GM23338 (cell line): ENCODE results near the gene ATXN8OS. TPM values are rescaled to one million over a fixed set of nuclear protein-coding genes. Genes with fewer than 3 reads are reported as not detected.
A peak's percentile ranks its signal among the peaks of the same experiment; 100 is the strongest.

Source experiments
- ATAC-seq: fragments of 200-7000 bp; cut with Tn5 transposase; 3 replicates; pipeline ENCODE4 v1.9.1; 2020
- DNase-seq: peaks from one replicate; pipeline ENCODE4 v3.0.0-alpha.2; 2015; ENCODE audit warnings: low spot score
- H2AFZ ChIP-seq: fragments of 200-600 bp; sonication (generic); 2 replicates; pipeline ENCODE4 v1.8.0; 2016; ENCODE audit warnings: antibody characterized with exemption, mild to moderate bottlenecking, moderate library complexity
- H3F3A ChIP-seq: fragments of 200-600 bp; sonication (generic); replicated peaks from 2 replicates; pipeline ENCODE4 v1.8.0; 2017; ENCODE audit warnings: antibody characterized with exemption, mixed run types, low read depth
- H3K27ac ChIP-seq: fragments of 200-600 bp; sonication (generic); 2 replicates; pipeline ENCODE4 v1.6.1; 2016; ENCODE audit warnings: low read depth
- H3K27me3 ChIP-seq: fragments of 200-600 bp; sonication (generic); 2 replicates; pipeline ENCODE4 v1.8.0; 2016; ENCODE audit warnings: mild to moderate bottlenecking, mixed run types, moderate library complexity; ENCODE audit not compliant: insufficient read depth
- H3K36me3 ChIP-seq: fragments of 200-600 bp; sonication (generic); 2 replicates; pipeline ENCODE4 v1.8.0; 2016; ENCODE audit warnings: mild to moderate bottlenecking; ENCODE audit not compliant: insufficient read depth
- H3K4me1 ChIP-seq: fragments of 200-600 bp; sonication (generic); 2 replicates; pipeline ENCODE4 v1.8.0; 2016; ENCODE audit warnings: mild to moderate bottlenecking, moderate library complexity; ENCODE audit not compliant: insufficient read depth
- H3K4me2 ChIP-seq: fragments of 200-600 bp; sonication (generic); 2 replicates; pipeline ENCODE4 v1.7.1; 2017; ENCODE audit warnings: mixed run types
- H3K4me3 ChIP-seq: fragments of 200-600 bp; sonication (generic); 2 replicates; pipeline ENCODE4 v1.6.1; 2016; ENCODE audit warnings: mixed run types
- H3K79me2 ChIP-seq: fragments of 200-600 bp; sonication (generic); replicated peaks from 2 replicates; pipeline ENCODE4 v1.8.0; 2017; ENCODE audit warnings: mild to moderate bottlenecking; ENCODE audit not compliant: insufficient read depth
- H3K9me2 ChIP-seq: fragments of 200-600 bp; sonication (generic); 2 replicates; pipeline ENCODE4 v1.8.0; 2017; ENCODE audit not compliant: insufficient read depth
- H4K20me1 ChIP-seq: fragments of 200-600 bp; sonication (generic); replicated peaks from 2 replicates; pipeline ENCODE4 v1.8.0; 2017; ENCODE audit warnings: mild to moderate bottlenecking; ENCODE audit not compliant: insufficient read depth
- H3K27ac Mint-ChIP-seq: 2 replicates; pipeline ENCODE4 v1.8.0; 2020; ENCODE audit warnings: inconsistent platforms, mild to moderate bottlenecking, moderate library complexity, mixed read lengths
- H3K27me3 Mint-ChIP-seq: 3 replicates; pipeline ENCODE4 v1.8.0; 2022; ENCODE audit warnings: low read depth, mild to moderate bottlenecking, moderate library complexity, mixed read lengths, inconsistent platforms; ENCODE audit not compliant: insufficient read depth, poor library complexity
- H3K36me3 Mint-ChIP-seq: 3 replicates; pipeline ENCODE4 v1.8.0; 2021; ENCODE audit warnings: low read depth, mild to moderate bottlenecking, inconsistent platforms, moderate library complexity, mixed read lengths
- H3K4me1 Mint-ChIP-seq: 3 replicates; pipeline ENCODE4 v1.8.0; 2020; ENCODE audit warnings: mild to moderate bottlenecking, inconsistent platforms, mixed read lengths
- H3K4me3 Mint-ChIP-seq: 3 replicates; pipeline ENCODE4 v1.8.0; 2021; ENCODE audit warnings: moderate library complexity, mild to moderate bottlenecking, inconsistent platforms, mixed read lengths
- H3K9me3 Mint-ChIP-seq: 3 replicates; pipeline ENCODE4 v1.8.0; 2020; ENCODE audit warnings: moderate library complexity, mild to moderate bottlenecking, inconsistent platforms, mixed read lengths
- CTCF ChIP-seq, 2 experiments: fragments of 200-600 bp in 1 of 2; sonication (generic) in 1 of 2; conservative IDR thresholded peaks; 2 replicates each; pipeline versions ENCODE4 v1.5.1 to v1.6.1; 2016 to 2017; ENCODE audit warnings: antibody characterized with exemption in 2 of 2, low read depth in 2 of 2, mild to moderate bottlenecking in 2 of 2, moderate library complexity in 1 of 2
- ETS1 ChIP-seq: IDR thresholded peaks from 2 replicates; pipeline ENCODE4 v1.6.1; 2016; ENCODE audit warnings: antibody characterized with exemption
- EZH2 ChIP-seq: fragments of 200-600 bp; sonication (generic); IDR thresholded peaks from one replicate; pipeline ENCODE4 v1.8.0; 2017; ENCODE audit warnings: antibody characterized with exemption, mild to moderate bottlenecking, low read depth; ENCODE audit not compliant: unreplicated experiment
- EZH2phosphoT487 ChIP-seq: fragments of 200-600 bp; sonication (generic); IDR thresholded peaks from one replicate; pipeline ENCODE4 v1.8.1; 2018; ENCODE audit warnings: antibody characterized with exemption; ENCODE audit not compliant: unreplicated experiment
- JUNB ChIP-seq: IDR thresholded peaks from one replicate; pipeline ENCODE4 v1.6.1; 2016; ENCODE audit warnings: antibody characterized with exemption; ENCODE audit not compliant: unreplicated experiment
- NANOG ChIP-seq: IDR thresholded peaks from 2 replicates; pipeline ENCODE4 v1.6.1; 2016; ENCODE audit warnings: antibody characterized with exemption, borderline replicate concordance
- POLR2AphosphoS5 ChIP-seq: IDR thresholded peaks from 2 replicates; pipeline ENCODE4 v1.6.1; 2016; ENCODE audit warnings: antibody characterized with exemption, low read depth
- REST ChIP-seq: IDR thresholded peaks from one replicate; pipeline ENCODE4 v1.6.1; 2018; ENCODE audit warnings: antibody characterized with exemption; ENCODE audit not compliant: unreplicated experiment
- STAT1 ChIP-seq: IDR thresholded peaks from one replicate; pipeline ENCODE4 v1.6.1; 2016; ENCODE audit warnings: antibody characterized with exemption; ENCODE audit not compliant: unreplicated experiment
- ZNF114 ChIP-seq: fragments of 250-450 bp; sonication (Bioruptor Pico); IDR thresholded peaks from 2 replicates; pipeline ENCODE4 v1.5.0; 2020; ENCODE audit warnings: mild to moderate bottlenecking, moderate library complexity
- polyA plus RNA-seq: library from polyadenylated mRNA; unstranded; fragments of >200 nt; fragmentation: Nextera tagmentation; extraction: Ambion mirVana; gene quantifications from 2 replicates; pipeline ENCODE4 v1.2.1, GENCODE V29; 2016
- total RNA-seq: library from RNA; depleted of rRNA; stranded (reverse); fragments of >200 nt; shearing (Covaris generic); gene quantifications from 2 replicates; pipeline ENCODE4 v1.2.3, GENCODE V29; 2014

ATXN8OS gene
- total and polyA plus RNA-seq, 2 experiments from 2014 or later: not detected

GRCh38 chr13:70098669-70099068, 9.0 kb upstream of the ATXN8OS start:
- Histone ChIP-seq H3K36me3 (no peaks in the 10 kb centered on the region), H3K27me3 (no peaks in the 10 kb centered on the region), H3K4me3 (no peak overlapping the region), H3F3A (no peaks in the 10 kb centered on the region), H3K9me2 (no peaks in the 10 kb centered on the region), H3K4me2 (no peak overlapping the region), H2AFZ (no peak overlapping the region), H3K4me1 (no peaks in the 10 kb centered on the region), H3K27ac (no peak overlapping the region), H3K79me2 (no peaks in the 10 kb centered on the region), H4K20me1 (no peaks in the 10 kb centered on the region)
- Mint-ChIP-seq H3K4me1 (no peaks in the 10 kb centered on the region), H3K4me3 (no peak overlapping the region), H3K27ac (no peak overlapping the region), H3K36me3 (no peaks in the 10 kb centered on the region), H3K27me3 (no peaks in the 10 kb centered on the region), H3K9me3 (no peaks in the 10 kb centered on the region)
- TF ChIP-seq CTCF (conservative IDR thresholded peaks at IDR 0.05; ENCODE audit: low read depth in 2 of 2): peak in 1 of 2 experiments; percentile 64; a peak in 3 of 4 replicates
- TF ChIP-seq STAT1: no peak
- ATAC-seq: no peak
- peak; percentile 23 for DNase-seq

- Histone ChIP-seq H3K27ac (no peak overlapping the region), H3K4me1 (no peaks in the 10 kb centered on the region), H3K4me2 (no peak overlapping the region), H3K4me3 (no peak overlapping the region), H3F3A (no peaks in the 10 kb centered on the region), H4K20me1 (peaks cover 3% of the 10 kb centered on the region; the same call in 1 of the 2 replicates), H2AFZ (no peak overlapping the region), H3K36me3 (no peaks in the 10 kb centered on the region), H3K9me2 (no peaks in the 10 kb centered on the region), H3K27me3 (peaks cover 43% of the 10 kb centered on the region), H3K79me2 (no peaks in the 10 kb centered on the region)
- no peak for DNase-seq
- Mint-ChIP-seq H3K36me3 (no peaks in the 10 kb centered on the region), H3K4me1 (peaks cover 5% of the 10 kb centered on the region; the same call in 1 of the 3 replicates), H3K4me3 (no peak overlapping the region), H3K27me3 (peaks cover 26% of the 10 kb centered on the region), H3K27ac (no peak overlapping the region), H3K9me3 (no peaks in the 10 kb centered on the region)
- no peak for ATAC-seq
- TF ChIP-seq JUNB (no peak), NANOG (no peak), POLR2AphosphoS5 (no peak), EZH2phosphoT487 (no peak), STAT1 (no peak), ETS1 (no peak), ZNF114 (CRISPR knock-in tag) (no peak), CTCF (conservative IDR thresholded peaks at IDR 0.05; ENCODE audit: low read depth in 2 of 2) (no peak), REST (no peak), EZH2 (no peak)
Observed at GRCh38 chr13:70104481-70104880, 3.1 kb upstream of the ATXN8OS start.
